Measurements from ENCODE around the gene OR2T27.
A peak's percentile ranks its signal among the peaks of the same experiment; 100 is the strongest.
"Not testable (repeated sequence)": the region's sequence is repeated elsewhere in the genome, so short reads cannot be mapped to it uniquely, and the experiment has no call there.

OR2T27 gene

GRCh38 chr1:248639652-248640051 lies 15.7 kb downstream of the OR2T27 start:
- not testable (repeated sequence) for DNase-seq

GRCh38 chr1:248636612-248637011 lies 18.7 kb downstream of the OR2T27 start:
- not testable (repeated sequence) for DNase-seq

DNA sequence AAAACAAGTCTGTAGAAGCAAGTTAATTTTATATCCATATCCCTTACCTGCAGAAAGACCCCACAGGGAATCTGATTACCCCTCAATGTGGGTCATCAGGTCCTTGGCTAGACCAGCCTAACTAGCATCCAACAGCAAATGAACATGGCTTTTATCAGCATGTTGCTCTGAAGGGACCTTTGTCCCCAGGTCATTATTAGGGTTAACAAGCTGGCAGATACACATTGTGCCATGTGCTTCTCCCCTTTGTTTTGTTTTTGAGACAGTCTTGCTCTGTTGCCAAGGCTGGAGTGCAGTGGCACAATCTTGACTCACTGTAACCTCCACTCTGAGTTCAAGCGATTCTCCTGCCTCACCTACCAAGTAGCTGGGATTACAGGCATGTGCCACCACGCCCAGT lies 20.3 kb downstream of the OR2T27 start, which contains the start of gene OR2T11:
Gene OR2T11, minus strand, starts transcription at position 101 of the 400 bp plus-strand sequence. CDS start 7,963 bp downstream, outside the sequence.
- not testable (repeated sequence) for DNase-seq

GRCh38 chr1:248631354-248632008 lies 23.8 kb downstream of the OR2T27 start:
- DNase-seq, result no peak

DNA sequence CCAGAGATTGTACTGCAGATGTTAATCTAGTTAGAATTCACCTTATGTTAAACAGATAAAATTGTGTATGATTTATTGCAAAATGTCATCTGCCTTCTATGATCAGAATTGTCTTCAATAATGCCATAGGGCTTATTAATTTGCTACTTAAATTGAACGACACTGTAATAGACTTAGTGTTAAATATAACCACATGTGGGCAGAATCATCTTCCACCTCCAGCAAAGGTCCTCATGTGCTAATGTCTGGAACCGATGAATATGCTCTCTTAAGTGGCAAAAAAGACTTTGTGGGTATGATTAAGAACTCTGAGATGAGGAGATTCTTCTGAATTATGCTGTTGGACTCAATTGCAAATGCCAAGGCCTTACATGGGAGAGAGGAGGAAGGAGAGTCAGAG lies 24.8 kb downstream of the OR2T27 start:
- DNase-seq, result no peak

DNA sequence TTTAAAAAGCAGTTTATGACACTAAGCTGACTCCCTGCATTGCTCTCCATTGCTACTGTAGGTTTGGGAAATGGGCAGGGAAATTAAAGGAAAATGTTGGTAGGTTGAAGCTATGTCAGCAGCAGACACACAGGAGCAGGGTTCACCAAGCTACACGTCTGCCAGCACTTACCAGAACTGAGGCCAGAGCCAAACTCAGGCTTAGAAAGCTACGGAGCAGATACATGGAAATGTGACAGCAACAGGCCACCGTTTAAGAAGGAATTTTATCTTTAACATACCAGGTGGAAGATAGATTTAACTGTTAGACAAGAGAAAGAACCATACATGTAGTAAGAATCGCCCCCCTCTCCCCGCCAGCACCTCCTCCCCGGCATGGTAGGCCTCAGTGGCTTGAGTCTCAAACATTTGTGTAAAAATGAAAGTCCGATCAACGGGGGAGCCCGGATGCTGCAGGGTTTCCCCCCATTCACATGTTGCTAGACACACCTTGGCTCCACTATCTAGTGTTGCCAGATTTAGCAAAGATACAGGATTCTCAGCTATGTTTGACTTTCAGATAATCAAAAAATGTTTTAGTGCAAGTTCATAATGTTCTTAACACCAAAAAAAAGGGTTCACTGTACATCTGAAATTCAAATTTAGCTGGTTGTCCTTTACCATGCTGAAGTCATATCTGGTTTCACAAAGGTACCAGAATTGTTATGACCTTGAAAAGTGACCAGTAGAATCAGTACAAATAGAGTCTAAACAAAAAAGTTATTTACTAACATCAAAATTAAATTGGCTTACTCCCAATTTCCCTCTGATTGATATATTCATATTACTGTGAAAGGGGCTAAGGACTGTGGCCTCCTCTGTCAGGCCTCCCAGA lies 27.1 kb downstream of the OR2T27 start:
- no peak for DNase-seq

DNA sequence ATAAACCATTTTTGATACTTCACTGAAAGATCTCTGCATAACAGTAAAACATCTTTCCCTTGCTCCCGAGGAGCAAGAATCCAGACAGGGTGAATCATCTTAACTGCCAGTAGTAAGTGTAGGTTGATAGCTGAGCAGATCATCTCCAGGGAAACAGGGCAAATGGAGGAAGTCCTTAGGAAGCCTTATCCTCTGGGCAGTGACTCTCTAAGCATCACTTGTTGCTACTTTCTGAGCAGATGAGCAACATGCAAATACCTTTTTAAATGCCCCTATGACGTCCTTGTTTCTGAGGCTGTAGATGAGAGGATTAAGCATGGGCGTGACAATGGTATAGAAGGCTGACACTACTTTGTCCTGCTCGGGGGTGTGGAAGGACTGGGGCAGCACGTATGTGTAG lies 29.4 kb downstream of the OR2T27 start:
- no peak for DNase-seq

GRCh38 chr1:248625166-248625565 lies 30.2 kb downstream of the OR2T27 start:
- DNase-seq, result no peak

- DNase-seq, result no peak
These were observed 32.7 kb downstream of the OR2T27 start for GRCh38 chr1:248622570-248623001.

DNA sequence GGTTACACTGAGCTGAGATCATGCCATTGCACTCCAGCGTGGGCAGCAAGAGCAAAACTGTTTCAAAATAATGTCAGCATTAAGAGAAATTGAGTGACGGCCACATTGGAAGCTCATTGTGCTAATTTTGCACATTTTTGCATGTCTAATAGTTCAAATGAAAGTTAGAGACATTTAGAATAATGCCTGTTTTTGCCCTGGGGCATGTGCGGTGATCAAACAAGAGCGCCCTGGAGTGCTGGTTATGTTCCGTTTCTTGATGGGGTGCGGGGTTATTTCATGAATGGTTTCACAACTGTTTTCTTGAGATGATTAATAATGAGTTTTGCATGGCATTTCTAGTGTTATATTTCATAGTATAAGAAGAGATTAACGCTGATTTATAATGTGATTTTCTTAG lies 33.6 kb downstream of the OR2T27 start:
- no peak for DNase-seq

- peak; percentile 51 to 65 for DNase-seq
These were observed 36.5 kb downstream of the OR2T27 start for GRCh38 chr1:248618878-248619277.

DNA sequence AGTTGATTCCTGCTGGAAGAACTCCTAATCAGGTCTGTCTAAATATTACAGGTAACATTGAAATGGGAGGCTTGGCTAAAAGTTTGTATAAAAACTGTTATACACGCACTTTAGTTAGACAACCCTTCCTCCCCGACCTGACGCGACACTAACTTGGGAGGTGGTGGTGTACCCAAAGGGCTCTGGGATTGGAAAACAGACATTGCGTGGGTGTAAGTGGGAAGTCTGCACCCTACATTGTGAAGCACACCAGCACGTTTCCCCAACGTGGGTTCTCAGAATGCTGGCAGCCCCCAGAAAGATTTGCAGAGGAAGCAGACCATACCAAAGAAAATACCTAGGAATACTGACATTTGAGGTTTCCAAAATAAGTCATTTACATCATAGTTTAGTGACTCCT lies 37.2 kb downstream of the OR2T27 start:
- no peak for DNase-seq

DNA sequence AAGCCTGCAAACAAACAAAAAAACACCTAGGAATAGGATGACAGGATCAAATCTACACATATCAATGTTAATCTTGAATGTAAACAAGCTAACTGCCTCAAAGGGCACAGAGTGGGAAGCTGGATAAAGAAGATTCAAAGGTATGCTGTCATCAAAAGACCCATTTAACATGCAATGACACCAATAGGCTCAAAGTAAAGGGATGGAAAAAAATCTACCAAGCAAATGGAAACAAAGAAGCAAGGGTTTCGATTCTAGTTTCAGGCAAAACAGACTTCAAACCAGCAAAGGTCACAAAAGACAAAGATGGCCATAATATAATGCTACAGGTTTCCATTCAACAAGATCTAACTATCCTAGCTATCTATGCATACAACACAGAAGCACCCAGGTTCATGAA lies 41.6 kb downstream of the OR2T27 start:
- DNase-seq, result no peak

- no peak for DNase-seq
These were observed 43.4 kb downstream of the OR2T27 start for GRCh38 chr1:248611883-248612414.

GRCh38 chr1:248610301-248610700 lies 45.0 kb downstream of the OR2T27 start:
- DNase-seq, result no peak
